Activated CD4-positive, alpha-beta memory T cell treated with anti-CD3 and anti-CD28 coated beads, Interleukin-2, amount 10 ng/mL, durations not matched to agents 7 days and 5 days (primary cell): Measurements from ENCODE around the gene TRIM6. TPM values are rescaled to one million over a fixed set of nuclear protein-coding genes. Genes with fewer than 3 reads are reported as not detected.
A peak's percentile ranks its signal among the peaks of the same experiment; 100 is the strongest.

Experiments
- CTCF ChIA-PET: fragments of 350-600 bp; sonication (Branson Sonifier 250); formaldehyde crosslinking; loops from one replicate; lab custom pipeline; 2021; ENCODE audit warnings: antibody characterized with exemption, inconsistent platforms; lab: Charles Lee
- POLR2A ChIA-PET: fragments of 350-600 bp; sonication (Branson Sonifier 250); formaldehyde crosslinking; loops from one replicate; lab custom pipeline; 2021; ENCODE audit warnings: antibody characterized with exemption; lab: Charles Lee
- DNase-seq: peaks from one replicate; pipeline ENCODE4 v3.0.0-alpha.2; 2020
- H3K27ac Mint-ChIP-seq: one replicate; pipeline ENCODE4 v1.8.0; 2021; ENCODE audit warnings: mild to moderate bottlenecking, mixed read lengths
- H3K27me3 Mint-ChIP-seq: one replicate; pipeline ENCODE4 v1.8.0; 2021; ENCODE audit warnings: mixed read lengths
- H3K36me3 Mint-ChIP-seq: one replicate; pipeline ENCODE4 v1.8.0; 2021; ENCODE audit warnings: low read depth, mixed read lengths
- H3K4me1 Mint-ChIP-seq: one replicate; pipeline ENCODE4 v1.8.0; 2021; ENCODE audit warnings: mixed read lengths
- H3K4me3 Mint-ChIP-seq: one replicate; pipeline ENCODE4 v1.8.0; 2021; ENCODE audit warnings: mild to moderate bottlenecking, mixed read lengths
- H3K9me3 Mint-ChIP-seq: one replicate; pipeline ENCODE4 v1.8.0; 2021; ENCODE audit warnings: mixed read lengths
- total RNA-seq, 2 experiments: library from RNA; stranded (reverse); gene quantifications; one replicate each; pipeline ENCODE4 v1.2.3, GENCODE V29; 2021

The TRIM6 gene
- total RNA-seq, result 1 to 10 TPM in 1 of 2 experiments, under 1 TPM in 1; 0.60 to 1.1 TPM

- POLR2A ChIA-PET, result interaction anchor here (1.6 kb wide), 1 partner anchor 214 kb away, joined by 3 read pairs; no protein-coding TSS in a partner anchor
- H3K27ac Mint-ChIP-seq, result no peak within 1 kb of the TSS
- H3K4me1 Mint-ChIP-seq, result peaks cover 7% of the 10 kb centered on the region
These were observed at the start of gene TRIM6 for GRCh38 chr11:5596607-5597201. Gene TRIM6 (plus strand): TSS chr11:5596637. CDS start chr11:5596898, 261 bp downstream.

GRCh38 chr11:5547982-5548381 is 48.5 kb upstream of the TRIM6 start:
- POLR2A ChIA-PET, result no interaction called here
- H3K4me1 Mint-ChIP-seq, result no peaks in the 10 kb centered on the region
- no peak overlapping the region for H3K4me3 Mint-ChIP-seq
- H3K9me3 Mint-ChIP-seq, result no peaks in the 10 kb centered on the region
- H3K27me3 Mint-ChIP-seq, result no peaks in the 10 kb centered on the region
- DNase-seq, result no peak
- no peak overlapping the region for H3K27ac Mint-ChIP-seq
- CTCF ChIA-PET, result no interaction called here
- H3K36me3 Mint-ChIP-seq, result no peaks in the 10 kb centered on the region

More at GRCh38 chr11:5596607-5597201, at the start of gene TRIM6:
- peak; percentile 19 for DNase-seq
- CTCF ChIA-PET, result interaction anchor here (1.3 to 2.0 kb wide), 2 partner anchors 8 to 211 kb away, joined by 3 to 4 read pairs; no protein-coding TSS in a partner anchor
- no peaks in the 10 kb centered on the region for H3K36me3 Mint-ChIP-seq
- H3K9me3 Mint-ChIP-seq, result no peaks in the 10 kb centered on the region
- H3K4me3 Mint-ChIP-seq, result peak within 1 kb of the TSS; percentile 65
- H3K27me3 Mint-ChIP-seq, result peaks cover 2% of the 10 kb centered on the region

- H3K4me1 Mint-ChIP-seq, result no peaks in the 10 kb centered on the region
- no peak within 1 kb of the TSS for H3K27ac Mint-ChIP-seq
- POLR2A ChIA-PET, result no interaction called here
- DNase-seq, result no peak
- H3K27me3 Mint-ChIP-seq, result no peaks in the 10 kb centered on the region
- H3K36me3 Mint-ChIP-seq, result no peaks in the 10 kb centered on the region
- H3K9me3 Mint-ChIP-seq, result no peaks in the 10 kb centered on the region
- H3K4me3 Mint-ChIP-seq, result no peak within 1 kb of the TSS
- CTCF ChIA-PET, result no interaction called here
These were observed 48.0 kb upstream of the TRIM6 start, which contains the start of gene OR52H1 for GRCh38 chr11:5548440-5548839. Gene OR52H1 (minus strand): TSS chr11:5548540. CDS start chr11:5545505, 3,035 bp downstream.

GRCh38 chr11:5550440-5551095 is 45.9 kb upstream of the TRIM6 start:
- Mint-ChIP-seq H3K4me1 (no peaks in the 10 kb centered on the region), H3K4me3 (no peak overlapping the region), H3K27me3 (peaks cover 2% of the 10 kb centered on the region), H3K27ac (no peak overlapping the region), H3K9me3 (no peaks in the 10 kb centered on the region), H3K36me3 (no peaks in the 10 kb centered on the region)
- POLR2A ChIA-PET, result no interaction called here
- CTCF ChIA-PET, result no interaction called here
- DNase-seq, result no peak

GRCh38 chr11:5553343-5553742 is 43.1 kb upstream of the TRIM6 start:
- ChIA-PET CTCF (no interaction called here), POLR2A (no interaction called here)
- Mint-ChIP-seq H3K4me1 (no peaks in the 10 kb centered on the region), H3K27me3 (peaks cover 11% of the 10 kb centered on the region), H3K36me3 (no peaks in the 10 kb centered on the region), H3K27ac (no peak overlapping the region), H3K4me3 (no peak overlapping the region), H3K9me3 (no peaks in the 10 kb centered on the region)
- no peak for DNase-seq

- peaks cover 11% of the 10 kb centered on the region for H3K27me3 Mint-ChIP-seq
- DNase-seq, result no peak
- no peaks in the 10 kb centered on the region for H3K4me1 Mint-ChIP-seq
- CTCF ChIA-PET, result no interaction called here
- H3K36me3 Mint-ChIP-seq, result no peaks in the 10 kb centered on the region
- H3K27ac Mint-ChIP-seq, result no peak overlapping the region
- POLR2A ChIA-PET, result no interaction called here
- no peaks in the 10 kb centered on the region for H3K9me3 Mint-ChIP-seq
- H3K4me3 Mint-ChIP-seq, result no peak overlapping the region
These were observed 39.7 kb upstream of the TRIM6 start for GRCh38 chr11:5556596-5557188.

- Mint-ChIP-seq H3K4me3 (no peak overlapping the region), H3K27ac (no peak overlapping the region), H3K27me3 (peaks cover 11% of the 10 kb centered on the region), H3K4me1 (no peaks in the 10 kb centered on the region), H3K9me3 (no peaks in the 10 kb centered on the region), H3K36me3 (no peaks in the 10 kb centered on the region)
- DNase-seq, result no peak
- ChIA-PET POLR2A (no interaction called here), CTCF (no interaction called here)
These were observed 38.7 kb upstream of the TRIM6 start for GRCh38 chr11:5557751-5558150.

- H3K27me3 Mint-ChIP-seq, result peaks cover 5% of the 10 kb centered on the region
- no peak for DNase-seq
- no peak overlapping the region for H3K27ac Mint-ChIP-seq
- ChIA-PET CTCF (no interaction called here), POLR2A (no interaction called here)
- H3K36me3 Mint-ChIP-seq, result no peaks in the 10 kb centered on the region
- no peak overlapping the region for H3K4me3 Mint-ChIP-seq
- H3K4me1 Mint-ChIP-seq, result peaks cover 3% of the 10 kb centered on the region
- peaks cover 4% of the 10 kb centered on the region for H3K9me3 Mint-ChIP-seq
These were observed 32.0 kb upstream of the TRIM6 start for GRCh38 chr11:5564259-5565019.

- H3K27ac Mint-ChIP-seq, result no peak overlapping the region
- ChIA-PET POLR2A (no interaction called here), CTCF (no interaction called here)
- no peaks in the 10 kb centered on the region for H3K9me3 Mint-ChIP-seq
- no peaks in the 10 kb centered on the region for H3K27me3 Mint-ChIP-seq
- DNase-seq, result no peak
- H3K4me3 Mint-ChIP-seq, result no peak overlapping the region
- H3K36me3 Mint-ChIP-seq, result no peaks in the 10 kb centered on the region
- peaks cover 3% of the 10 kb centered on the region for H3K4me1 Mint-ChIP-seq
These were observed 21.8 kb upstream of the TRIM6 start for GRCh38 chr11:5574654-5575053.

- Mint-ChIP-seq H3K4me1 (peaks cover 3% of the 10 kb centered on the region), H3K9me3 (no peaks in the 10 kb centered on the region), H3K27me3 (no peaks in the 10 kb centered on the region), H3K4me3 (no peak overlapping the region), H3K36me3 (no peaks in the 10 kb centered on the region), H3K27ac (no peak overlapping the region)
- CTCF ChIA-PET, result no interaction called here
- POLR2A ChIA-PET, result no interaction called here
- no peak for DNase-seq
These were observed 21.3 kb upstream of the TRIM6 start for GRCh38 chr11:5575152-5575551.

GRCh38 chr11:5577101-5577500 is 19.3 kb upstream of the TRIM6 start:
- Mint-ChIP-seq H3K4me1 (no peaks in the 10 kb centered on the region), H3K27me3 (no peaks in the 10 kb centered on the region), H3K36me3 (no peaks in the 10 kb centered on the region), H3K9me3 (no peaks in the 10 kb centered on the region), H3K27ac (no peak overlapping the region), H3K4me3 (no peak overlapping the region)
- CTCF ChIA-PET, result no interaction called here
- DNase-seq, result no peak
- POLR2A ChIA-PET, result no interaction called here

GRCh38 chr11:5580577-5580976 is 15.9 kb upstream of the TRIM6 start, which contains the start of gene OR52B6:
Gene OR52B6 (plus strand): TSS chr11:5580877. CDS start chr11:5580877, 0 bp downstream.
- ChIA-PET POLR2A (no interaction called here), CTCF (no interaction called here)
- Mint-ChIP-seq H3K36me3 (no peaks in the 10 kb centered on the region), H3K27ac (no peak within 1 kb of the TSS), H3K9me3 (no peaks in the 10 kb centered on the region), H3K4me3 (no peak within 1 kb of the TSS), H3K27me3 (no peaks in the 10 kb centered on the region), H3K4me1 (no peaks in the 10 kb centered on the region)
- DNase-seq, result no peak

GRCh38 chr11:5581014-5581413 is 15.4 kb upstream of the TRIM6 start:
- ChIA-PET CTCF (no interaction called here), POLR2A (no interaction called here)
- DNase-seq, result no peak
- no peaks in the 10 kb centered on the region for H3K36me3 Mint-ChIP-seq
- no peak overlapping the region for H3K27ac Mint-ChIP-seq
- H3K9me3 Mint-ChIP-seq, result no peaks in the 10 kb centered on the region
- H3K27me3 Mint-ChIP-seq, result no peaks in the 10 kb centered on the region
- H3K4me1 Mint-ChIP-seq, result no peaks in the 10 kb centered on the region
- H3K4me3 Mint-ChIP-seq, result no peak overlapping the region
